ENCODE results near the gene PPM1D.

GRCh38 chr17:60555786-60556185 lies 44.2 kb upstream of the PPM1D start:
- TF ChIP-seq CTCF (IDR thresholded peaks at IDR 0.05): no peak
- TF ChIP-seq EHMT2 (IDR thresholded peaks at IDR 0.05; ENCODE audit: low read depth): no peak
- no peak for TF ChIP-seq HES2 (IDR thresholded peaks at IDR 0.05)
- no peak for TF ChIP-seq CBX8 (IDR thresholded peaks at IDR 0.05)
- TF ChIP-seq CBX2 (IDR thresholded peaks at IDR 0.05; ENCODE audit: borderline replicate concordance, low read depth): no peak
- TF ChIP-seq CEBPB (IDR thresholded peaks at IDR 0.05): no peak
- TF ChIP-seq POLR2AphosphoS2 (conservative IDR thresholded peaks at IDR 0.05; ENCODE audit: low read length): no peak
- TF ChIP-seq SMC3 (IDR thresholded peaks at IDR 0.05): no peak
- no peak for TF ChIP-seq HOXB5 (CRISPR knock-in tag; IDR thresholded peaks at IDR 0.05)
- TF ChIP-seq MYC (IDR thresholded peaks at IDR 0.05; ENCODE audit: borderline replicate concordance, low read length): no peak
- no peak for TF ChIP-seq EP300 (IDR thresholded peaks at IDR 0.05)
- no peak for TF ChIP-seq NR3C1 (IDR thresholded peaks at IDR 0.05)

Data from A549 (cell line).